A673 (cell line): ENCODE measurements around the gene USHBP1. TPM values are rescaled to one million over a fixed set of nuclear protein-coding genes. Genes with fewer than 3 reads are reported as not detected.

Experiments used
- BruUV-seq: library from RNA; stranded (reverse); fragments of 400-500 nt; replicated peaks from 2 replicates; lab custom pipeline; 2021; lab: Mats Ljungman, UMichigan
- CTCF ChIA-PET: fragments of 300-600 bp; sonication (Branson Sonifier 250); formaldehyde crosslinking; loops from one replicate; lab custom pipeline; 2022; ENCODE audit warnings: antibody characterized with exemption; lab: Charles Lee
- POLR2A ChIA-PET: fragments of 300-600 bp; sonication (Branson Sonifier 250); formaldehyde crosslinking; loops from one replicate; lab custom pipeline; 2022; ENCODE audit warnings: antibody characterized with exemption; ENCODE audit not compliant: low non-redundant PET; lab: Charles Lee
- DNase-seq: peaks from one replicate; pipeline ENCODE4 v3.0.0-alpha.2; 2015; ENCODE audit warnings: low spot score
- H3K27ac ChIP-seq: fragments of 200-600 bp; sonication (generic); 2 replicates; pipeline ENCODE4 v1.5.1; 2016; ENCODE audit warnings: mixed run types, low read depth, mild to moderate bottlenecking, mixed read lengths, antibody characterized with exemption, low read length; ENCODE audit not compliant: poor library complexity, severe bottlenecking
- H3K27me3 ChIP-seq: fragments of 200-600 bp; sonication (generic); replicated peaks from 2 replicates; pipeline ENCODE4 v1.6.1; 2017; ENCODE audit warnings: mixed run types, low read depth, mild to moderate bottlenecking, mixed read lengths, antibody characterized with exemption, low read length; ENCODE audit not compliant: insufficient read depth, poor library complexity
- H3K36me3 ChIP-seq: fragments of 200-600 bp; sonication (generic); 2 replicates; pipeline ENCODE4 v1.6.1; 2016; ENCODE audit warnings: mixed run types, mild to moderate bottlenecking, mixed read lengths, antibody characterized with exemption, low read length; ENCODE audit not compliant: insufficient read depth, poor library complexity, severe bottlenecking
- H3K4me1 ChIP-seq: fragments of 200-600 bp; sonication (generic); 2 replicates; pipeline ENCODE4 v1.6.1; 2017; ENCODE audit warnings: mixed run types, mild to moderate bottlenecking, mixed read lengths, antibody characterized with exemption, low read length; ENCODE audit not compliant: insufficient read depth, poor library complexity, severe bottlenecking
- H3K4me3 ChIP-seq: fragments of 200-600 bp; sonication (generic); 2 replicates; pipeline ENCODE4 v1.5.1; 2016; ENCODE audit warnings: low read depth, mixed run types, mild to moderate bottlenecking, mixed read lengths, low read length; ENCODE audit not compliant: poor library complexity, severe bottlenecking
- H3K9me3 ChIP-seq: fragments of 200-600 bp; sonication (generic); 2 replicates; pipeline ENCODE4 v1.6.1; 2016; ENCODE audit warnings: mixed run types, low read depth, mild to moderate bottlenecking, mixed read lengths, antibody characterized with exemption, low read length; ENCODE audit not compliant: poor library complexity, severe bottlenecking
- EZH2 ChIP-seq: fragments of 200-600 bp; sonication (generic); IDR thresholded peaks from 2 replicates; pipeline ENCODE4 v1.6.1; 2017; ENCODE audit warnings: borderline replicate concordance, low read depth, mild to moderate bottlenecking, mixed read lengths, antibody characterized with exemption, low read length; ENCODE audit not compliant: poor library complexity, severe bottlenecking
- intact Hi-C: fragments of 100-400 bp; cut with micrococcal nuclease; formaldehyde crosslinking; loops from one replicate; pipeline ENCODE4 v1.10.0; 2022; ENCODE audit not compliant: unreplicated experiment
- total RNA-seq: library from RNA; stranded (reverse); gene quantifications from 2 replicates; pipeline ENCODE4 v1.2.3, GENCODE V29; 2021
- TF ChIP-seq, protein P1 (sequence below): fragments of 300-800, 200-600 bp; sonication (generic); conservative IDR thresholded peaks from 2 replicates; pipeline ENCODE4 v1.5.1; 2017; ENCODE audit warnings: low read depth, mild to moderate bottlenecking, antibody characterized with exemption, low read length, moderate library complexity, mixed read lengths

USHBP1 gene
- total RNA-seq, 1 experiment from 2014 or later = not detected

DNA sequence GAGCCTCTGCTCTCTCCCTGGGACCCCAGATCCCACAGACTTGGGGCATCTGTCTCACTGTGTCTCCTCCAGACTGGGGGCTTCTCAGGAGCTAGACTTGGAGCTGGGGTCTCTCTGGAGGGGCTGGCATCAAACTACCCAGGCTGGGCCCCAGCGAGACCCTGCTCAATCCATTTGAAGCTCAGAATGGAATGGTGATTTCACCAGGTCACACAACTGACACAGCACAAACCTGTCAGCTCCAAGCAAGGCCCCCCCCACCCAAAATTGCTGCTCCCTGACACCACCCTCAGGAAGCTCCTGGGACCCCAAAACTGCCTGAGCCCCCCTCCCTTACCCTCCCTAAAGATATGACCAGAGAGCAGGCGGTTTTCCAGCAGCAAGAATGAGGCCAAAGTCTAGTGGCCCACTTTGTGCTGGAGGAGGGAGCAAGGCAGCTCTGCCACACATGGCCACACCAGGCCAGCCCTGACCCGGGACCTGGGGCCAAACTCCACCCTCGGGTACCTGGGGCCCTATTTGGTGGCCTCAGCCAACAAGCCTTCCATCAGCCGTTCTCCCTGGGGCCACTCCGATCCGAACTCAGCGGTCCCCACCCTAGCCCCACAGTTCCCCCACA, 21.2 kb downstream of the USHBP1 start:
- BruUV-seq = no TSS peak
- DNase-seq = no peak
- TF ChIP-seq, protein P1, sequence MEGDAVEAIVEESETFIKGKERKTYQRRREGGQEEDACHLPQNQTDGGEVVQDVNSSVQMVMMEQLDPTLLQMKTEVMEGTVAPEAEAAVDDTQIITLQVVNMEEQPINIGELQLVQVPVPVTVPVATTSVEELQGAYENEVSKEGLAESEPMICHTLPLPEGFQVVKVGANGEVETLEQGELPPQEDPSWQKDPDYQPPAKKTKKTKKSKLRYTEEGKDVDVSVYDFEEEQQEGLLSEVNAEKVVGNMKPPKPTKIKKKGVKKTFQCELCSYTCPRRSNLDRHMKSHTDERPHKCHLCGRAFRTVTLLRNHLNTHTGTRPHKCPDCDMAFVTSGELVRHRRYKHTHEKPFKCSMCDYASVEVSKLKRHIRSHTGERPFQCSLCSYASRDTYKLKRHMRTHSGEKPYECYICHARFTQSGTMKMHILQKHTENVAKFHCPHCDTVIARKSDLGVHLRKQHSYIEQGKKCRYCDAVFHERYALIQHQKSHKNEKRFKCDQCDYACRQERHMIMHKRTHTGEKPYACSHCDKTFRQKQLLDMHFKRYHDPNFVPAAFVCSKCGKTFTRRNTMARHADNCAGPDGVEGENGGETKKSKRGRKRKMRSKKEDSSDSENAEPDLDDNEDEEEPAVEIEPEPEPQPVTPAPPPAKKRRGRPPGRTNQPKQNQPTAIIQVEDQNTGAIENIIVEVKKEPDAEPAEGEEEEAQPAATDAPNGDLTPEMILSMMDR = no peak
- ChIA-PET CTCF (interaction anchor here (1.1 kb wide), 1 partner anchor 38 kb away, joined by 3 read pairs; no protein-coding TSS in a partner anchor), POLR2A (no interaction called here)
- H3K4me3 ChIP-seq = peak overlapping the region; percentile 66
- no peaks in the 10 kb centered on the region for H3K27me3 ChIP-seq
- H3K4me1 ChIP-seq = peaks cover 12% of the 10 kb centered on the region
- no peaks in the 10 kb centered on the region for H3K9me3 ChIP-seq
- intact Hi-C loops = no loop called here
- no peaks in the 10 kb centered on the region for H3K36me3 ChIP-seq
- H3K27ac ChIP-seq = no peak overlapping the region

DNA sequence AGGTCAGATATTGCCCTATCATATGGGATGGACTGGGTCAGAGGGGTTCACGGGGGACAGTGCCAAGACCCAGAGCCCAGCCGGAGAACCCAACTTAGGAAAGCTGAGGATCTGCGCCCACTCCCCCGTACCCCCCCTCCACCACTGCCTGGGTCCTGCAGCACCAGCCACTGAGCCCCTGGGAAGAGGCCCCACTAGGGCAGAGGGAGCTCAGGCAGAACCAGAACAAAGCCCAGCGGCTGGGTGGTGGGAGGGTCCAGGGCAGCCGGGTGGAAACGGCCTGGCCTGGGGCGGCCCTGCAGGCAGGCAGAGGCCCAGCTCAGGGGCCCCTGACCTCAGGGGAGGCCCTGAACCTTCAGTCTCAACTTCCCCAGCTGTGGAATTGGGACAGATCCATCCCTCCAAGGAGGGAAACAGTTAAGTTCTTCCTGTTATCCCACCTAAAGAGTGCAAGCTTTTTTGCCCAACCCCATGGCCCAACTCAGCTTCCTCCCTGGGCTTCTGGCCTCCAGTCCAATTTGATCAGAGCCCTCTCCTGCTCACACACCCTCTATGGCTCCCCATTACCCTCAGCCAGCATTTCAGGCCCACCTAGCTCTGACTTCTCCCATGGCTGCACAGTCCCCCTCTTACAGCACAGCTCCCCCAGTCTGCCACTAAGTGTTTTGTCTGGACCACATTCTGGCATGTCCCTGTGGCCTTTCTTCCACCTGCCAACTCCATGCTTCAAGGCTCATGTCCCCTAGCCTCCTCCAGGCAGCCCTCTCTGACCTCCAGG, 21.9 kb downstream of the USHBP1 start:
- no TSS peak for BruUV-seq
- intact Hi-C loops = no loop called here
- CTCF ChIA-PET = interaction anchor here (1.1 kb wide), 1 partner anchor 38 kb away, joined by 3 read pairs; no protein-coding TSS in a partner anchor

DNA sequence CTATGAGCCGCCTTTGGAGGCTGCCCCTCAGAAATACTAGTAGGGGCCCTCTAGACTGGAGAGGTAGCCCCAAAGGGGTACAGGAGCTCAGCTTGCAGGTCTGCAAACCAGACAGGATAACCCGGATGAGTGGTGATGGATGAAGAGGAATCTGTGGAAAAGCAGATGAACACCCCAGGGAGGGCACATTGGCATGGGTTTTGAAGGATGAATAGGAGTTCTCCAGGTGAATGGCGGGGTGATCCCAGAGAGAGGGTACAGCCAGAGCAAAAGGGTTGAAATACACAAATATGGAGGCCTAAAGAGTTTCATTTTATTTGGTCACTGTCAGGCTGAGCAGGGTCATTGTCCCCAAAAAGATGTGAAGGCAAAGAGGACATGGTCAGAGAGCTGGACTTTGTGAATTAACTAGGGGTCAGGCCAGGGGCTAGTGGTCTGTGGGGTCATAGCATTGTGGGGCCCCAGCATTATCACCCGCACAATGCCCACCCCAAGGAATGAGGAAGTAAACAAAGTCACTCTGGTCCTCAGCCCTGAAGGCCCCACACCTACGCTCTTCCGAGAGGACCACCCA, 23.6 kb downstream of the USHBP1 start:
- TF ChIP-seq, protein P1 = no peak
- no peak for TF ChIP-seq EZH2
- H3K4me3 ChIP-seq = no peak overlapping the region
- H3K27me3 ChIP-seq = no peaks in the 10 kb centered on the region
- POLR2A ChIA-PET = interaction anchor here (0.6 kb wide), 1 partner anchor 119 kb away, joined by 3 read pairs; no protein-coding TSS in a partner anchor
- CTCF ChIA-PET = no interaction called here
- no TSS peak for BruUV-seq
- intact Hi-C loops = no loop called here
- no peaks in the 10 kb centered on the region for H3K9me3 ChIP-seq
- peaks cover 7% of the 10 kb centered on the region for H3K4me1 ChIP-seq
- no peak for DNase-seq
- no peak overlapping the region for H3K27ac ChIP-seq
- H3K36me3 ChIP-seq = no peaks in the 10 kb centered on the region

More for the DNA sequence above, 21.9 kb downstream of the USHBP1 start:
- Histone ChIP-seq H3K36me3 (no peaks in the 10 kb centered on the region), H3K4me3 (no peak overlapping the region), H3K27me3 (no peaks in the 10 kb centered on the region), H3K27ac (no peak overlapping the region), H3K4me1 (peaks cover 12% of the 10 kb centered on the region), H3K9me3 (no peaks in the 10 kb centered on the region)
- TF ChIP-seq EZH2 = no peak
- TF ChIP-seq, protein P1 = no peak
- POLR2A ChIA-PET = no interaction called here
- no peak for DNase-seq
